Mucosa of stomach (tissue), 1 donor: ENCODE measurements around the gene CHADL.

ENCODE experiments used
- H3K27me3 ChIP-seq: one replicate; pipeline ENCODE4 v1.7.0; 2013; ENCODE audit warnings: mild to moderate bottlenecking, low read length; ENCODE audit not compliant: control insufficient read depth, insufficient read depth
- H3K36me3 ChIP-seq: one replicate; pipeline ENCODE4 v1.7.0; 2013; ENCODE audit warnings: low read length; ENCODE audit not compliant: control insufficient read depth, insufficient read depth
- H3K4me1 ChIP-seq: one replicate; pipeline ENCODE4 v1.7.0; 2013; ENCODE audit warnings: mild to moderate bottlenecking, low read length; ENCODE audit not compliant: control insufficient read depth, insufficient read depth
- H3K4me3 ChIP-seq: one replicate; pipeline ENCODE4 v1.7.0; 2013; ENCODE audit warnings: low read length
- H3K9ac ChIP-seq: one replicate; pipeline ENCODE4 v1.7.0; 2013; ENCODE audit warnings: mild to moderate bottlenecking, low read length, moderate library complexity
- H3K9me3 ChIP-seq: one replicate; pipeline ENCODE4 v1.7.0; 2013; ENCODE audit warnings: mild to moderate bottlenecking, low read length, moderate library complexity; ENCODE audit not compliant: control insufficient read depth
- donor health status: Pancreatic carcinoma.

The CHADL gene

GRCh38 chr22:41252365-41252764 is 11.6 kb upstream of the CHADL start:
- H3K4me3 ChIP-seq = no peak overlapping the region
- no peaks in the 10 kb centered on the region for H3K4me1 ChIP-seq
- no peak overlapping the region for H3K9ac ChIP-seq
- H3K36me3 ChIP-seq = peaks cover 23% of the 10 kb centered on the region
- no peaks in the 10 kb centered on the region for H3K27me3 ChIP-seq
- no peaks in the 10 kb centered on the region for H3K9me3 ChIP-seq

- no peaks in the 10 kb centered on the region for H3K4me1 ChIP-seq
- no peaks in the 10 kb centered on the region for H3K9me3 ChIP-seq
- no peak overlapping the region for H3K4me3 ChIP-seq
- H3K36me3 ChIP-seq = peaks cover 21% of the 10 kb centered on the region
- no peak overlapping the region for H3K9ac ChIP-seq
- no peaks in the 10 kb centered on the region for H3K27me3 ChIP-seq
Observed at GRCh38 chr22:41250127-41250526, 9.4 kb upstream of the CHADL start.

- no peaks in the 10 kb centered on the region for H3K9me3 ChIP-seq
- peaks cover 21% of the 10 kb centered on the region for H3K36me3 ChIP-seq
- H3K4me3 ChIP-seq = no peak overlapping the region
Observed at GRCh38 chr22:41249442-41249841, 8.7 kb upstream of the CHADL start.

GRCh38 chr22:41248758-41249157 is 8.0 kb upstream of the CHADL start:
- Histone ChIP-seq H3K36me3 (peaks cover 21% of the 10 kb centered on the region), H3K4me3 (no peak overlapping the region), H3K27me3 (no peaks in the 10 kb centered on the region), H3K4me1 (no peaks in the 10 kb centered on the region), H3K9me3 (no peaks in the 10 kb centered on the region), H3K9ac (no peak overlapping the region)

More at GRCh38 chr22:41249442-41249841, 8.7 kb upstream of the CHADL start:
- Histone ChIP-seq H3K27me3 (no peaks in the 10 kb centered on the region), H3K4me1 (no peaks in the 10 kb centered on the region), H3K9ac (no peak overlapping the region)

- Histone ChIP-seq H3K9ac (no peak overlapping the region), H3K9me3 (no peaks in the 10 kb centered on the region), H3K27me3 (no peaks in the 10 kb centered on the region), H3K36me3 (peaks cover 18% of the 10 kb centered on the region), H3K4me3 (no peak overlapping the region), H3K4me1 (no peaks in the 10 kb centered on the region)
Observed at GRCh38 chr22:41248314-41248713, 7.6 kb upstream of the CHADL start.

GRCh38 chr22:41247703-41248102 is 7.0 kb upstream of the CHADL start:
- Histone ChIP-seq H3K9ac (no peak overlapping the region), H3K36me3 (peaks cover 12% of the 10 kb centered on the region), H3K27me3 (no peaks in the 10 kb centered on the region), H3K4me1 (no peaks in the 10 kb centered on the region), H3K9me3 (no peaks in the 10 kb centered on the region), H3K4me3 (no peak overlapping the region)

GRCh38 chr22:41245917-41246499 is 5.3 kb upstream of the CHADL start:
- peaks cover 8% of the 10 kb centered on the region for H3K36me3 ChIP-seq
- no peaks in the 10 kb centered on the region for H3K9me3 ChIP-seq
- H3K9ac ChIP-seq = no peak overlapping the region
- H3K4me3 ChIP-seq = no peak overlapping the region
- no peaks in the 10 kb centered on the region for H3K4me1 ChIP-seq
- no peaks in the 10 kb centered on the region for H3K27me3 ChIP-seq

- no peaks in the 10 kb centered on the region for H3K9me3 ChIP-seq
- H3K36me3 ChIP-seq = no peaks in the 10 kb centered on the region
- peaks cover 1% of the 10 kb centered on the region for H3K4me1 ChIP-seq
- H3K4me3 ChIP-seq = no peak overlapping the region
- peaks cover 5% of the 10 kb centered on the region for H3K27me3 ChIP-seq
- H3K9ac ChIP-seq = no peak overlapping the region
Observed at GRCh38 chr22:41243361-41243760, 2.6 kb upstream of the CHADL start.

- no peak overlapping the region for H3K9ac ChIP-seq
- H3K27me3 ChIP-seq = peaks cover 5% of the 10 kb centered on the region
- no peaks in the 10 kb centered on the region for H3K9me3 ChIP-seq
- no peak overlapping the region for H3K4me3 ChIP-seq
- no peaks in the 10 kb centered on the region for H3K36me3 ChIP-seq
- peaks cover 7% of the 10 kb centered on the region for H3K4me1 ChIP-seq
Observed at GRCh38 chr22:41242396-41243117, 1.8 kb upstream of the CHADL start.

GRCh38 chr22:41241133-41241676 is 474 bp upstream of the CHADL start:
- Histone ChIP-seq H3K36me3 (no peaks in the 10 kb centered on the region), H3K9me3 (no peaks in the 10 kb centered on the region), H3K27me3 (peaks cover 5% of the 10 kb centered on the region), H3K9ac (no peak overlapping the region), H3K4me3 (no peak overlapping the region), H3K4me1 (peaks cover 16% of the 10 kb centered on the region)

- Histone ChIP-seq H3K9ac (no peak overlapping the region), H3K27me3 (peaks cover 5% of the 10 kb centered on the region), H3K4me3 (no peak overlapping the region), H3K9me3 (no peaks in the 10 kb centered on the region), H3K4me1 (peaks cover 16% of the 10 kb centered on the region), H3K36me3 (no peaks in the 10 kb centered on the region)
Observed at GRCh38 chr22:41239443-41240128, 1.1 kb downstream of the CHADL start.
